GM18907 (cell line): ENCODE data around the gene WLS.
"Not testable (repeated sequence)": the region's sequence is repeated elsewhere in the genome, so short reads cannot be mapped to it uniquely, and the experiment has no call there.

Experiments
- ATAC-seq: cut with Tn5 transposase; IDR thresholded peaks from one replicate; pipeline ENCODE4 v1.9.1; 2021; ENCODE audit warnings: mild to moderate bottlenecking, moderate library complexity; ENCODE audit not compliant: unreplicated experiment

Gene WLS

GRCh38 chr1:68232289-68233148 is at the start of gene WLS:
Gene WLS (minus strand): TSS chr1:68232523. CDS start chr1:68232299, 224 bp downstream.
- no peak for ATAC-seq

- no peak for ATAC-seq
These were observed 48.0 kb upstream of the WLS start for GRCh38 chr1:68280286-68280685.

- no peak for ATAC-seq
These were observed 47.5 kb upstream of the WLS start for GRCh38 chr1:68279846-68280245.

- no peak for ATAC-seq
These were observed 45.9 kb upstream of the WLS start for GRCh38 chr1:68278221-68278620.

- no peak for ATAC-seq
These were observed 44.1 kb upstream of the WLS start for GRCh38 chr1:68276448-68276847.

- ATAC-seq = no peak
These were observed 41.2 kb upstream of the WLS start for GRCh38 chr1:68273530-68273929.

- no peak for ATAC-seq
These were observed 39.3 kb upstream of the WLS start for GRCh38 chr1:68271596-68271995.

GRCh38 chr1:68270951-68271350 is 38.6 kb upstream of the WLS start:
- ATAC-seq = no peak

- ATAC-seq = no peak
These were observed 37.5 kb upstream of the WLS start for GRCh38 chr1:68269637-68270430.

GRCh38 chr1:68268896-68269483 is 36.7 kb upstream of the WLS start:
- ATAC-seq = no peak

- not testable (repeated sequence) for ATAC-seq
These were observed 24.5 kb upstream of the WLS start for GRCh38 chr1:68256824-68257223.

- ATAC-seq = no peak
These were observed 23.0 kb upstream of the WLS start for GRCh38 chr1:68255301-68255700.

GRCh38 chr1:68254667-68255226 is 22.4 kb upstream of the WLS start:
- no peak for ATAC-seq

- ATAC-seq = no peak
These were observed 4.7 kb upstream of the WLS start for GRCh38 chr1:68237040-68237439.

- ATAC-seq = no peak
These were observed 1.8 kb upstream of the WLS start for GRCh38 chr1:68234094-68234493.

GRCh38 chr1:68233202-68233601 is 879 bp upstream of the WLS start:
- ATAC-seq = no peak

GRCh38 chr1:68231627-68232288 is 565 bp downstream of the WLS start:
- ATAC-seq = no peak

- no peak for ATAC-seq
These were observed 1.3 kb downstream of the WLS start for GRCh38 chr1:68230901-68231626.

GRCh38 chr1:68230484-68230802 is 1.9 kb downstream of the WLS start:
- ATAC-seq = no peak
